SK-N-SH (cell line): ENCODE measurements around the gene ILF3.
"Not testable (repeated sequence)": the region's sequence is repeated elsewhere in the genome, so short reads cannot be mapped to it uniquely, and the experiment has no call there.

Experiments used
- GABPA ChIP-seq: IDR thresholded peaks from 2 replicates; pipeline ENCODE4 v1.4.0; 2012; ENCODE audit warnings: low read depth, mild to moderate bottlenecking
- POLR2AphosphoS5 ChIP-seq: IDR thresholded peaks from 2 replicates; pipeline ENCODE4 v1.6.1; 2012; ENCODE audit warnings: low read depth, low read length
- RAD21 ChIP-seq: IDR thresholded peaks from 2 replicates; pipeline ENCODE4 v1.6.1; 2012; ENCODE audit warnings: mild to moderate bottlenecking, low read length
- SMC3 ChIP-seq: IDR thresholded peaks from 2 replicates; pipeline ENCODE4 v1.6.1; 2012; ENCODE audit warnings: low read depth, low read length, improper control_type of control experiment
- TF ChIP-seq, protein P1 (sequence below): fragments of 200-600 bp; sonication (generic); IDR thresholded peaks from 2 replicates; pipeline ENCODE4 v1.6.1; 2017; ENCODE audit warnings: antibody characterized with exemption, mild to moderate bottlenecking, moderate library complexity

DNA sequence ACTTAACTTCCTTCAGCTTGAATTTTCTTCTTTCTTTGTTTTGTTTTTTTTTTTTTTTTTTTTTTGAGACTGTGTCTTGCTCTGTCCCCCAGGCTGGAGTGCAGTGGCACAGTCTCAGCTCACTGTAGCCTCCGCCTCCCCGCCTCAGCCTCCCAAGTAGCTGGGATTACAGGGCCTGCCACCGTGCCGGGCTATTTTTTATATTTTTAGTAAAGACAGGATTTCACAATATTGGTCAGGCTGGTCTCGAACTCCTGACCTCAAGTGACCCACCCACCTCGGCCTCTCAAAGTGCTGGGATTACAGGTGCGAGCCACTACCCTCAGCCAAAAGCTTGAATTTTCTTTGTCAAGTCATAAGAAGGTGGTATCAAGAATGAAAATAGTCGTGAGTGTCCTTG, 21.1 kb downstream of the ILF3 start:
- TF ChIP-seq, protein P1, sequence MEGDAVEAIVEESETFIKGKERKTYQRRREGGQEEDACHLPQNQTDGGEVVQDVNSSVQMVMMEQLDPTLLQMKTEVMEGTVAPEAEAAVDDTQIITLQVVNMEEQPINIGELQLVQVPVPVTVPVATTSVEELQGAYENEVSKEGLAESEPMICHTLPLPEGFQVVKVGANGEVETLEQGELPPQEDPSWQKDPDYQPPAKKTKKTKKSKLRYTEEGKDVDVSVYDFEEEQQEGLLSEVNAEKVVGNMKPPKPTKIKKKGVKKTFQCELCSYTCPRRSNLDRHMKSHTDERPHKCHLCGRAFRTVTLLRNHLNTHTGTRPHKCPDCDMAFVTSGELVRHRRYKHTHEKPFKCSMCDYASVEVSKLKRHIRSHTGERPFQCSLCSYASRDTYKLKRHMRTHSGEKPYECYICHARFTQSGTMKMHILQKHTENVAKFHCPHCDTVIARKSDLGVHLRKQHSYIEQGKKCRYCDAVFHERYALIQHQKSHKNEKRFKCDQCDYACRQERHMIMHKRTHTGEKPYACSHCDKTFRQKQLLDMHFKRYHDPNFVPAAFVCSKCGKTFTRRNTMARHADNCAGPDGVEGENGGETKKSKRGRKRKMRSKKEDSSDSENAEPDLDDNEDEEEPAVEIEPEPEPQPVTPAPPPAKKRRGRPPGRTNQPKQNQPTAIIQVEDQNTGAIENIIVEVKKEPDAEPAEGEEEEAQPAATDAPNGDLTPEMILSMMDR: not testable (repeated sequence)
- not testable (repeated sequence) for TF ChIP-seq POLR2AphosphoS5, GABPA, RAD21, SMC3
